GM12865 (cell line): ENCODE results near the gene GIPC3.
"Not testable (repeated sequence)": the region's sequence is repeated elsewhere in the genome, so short reads cannot be mapped to it uniquely, and the experiment has no call there.

Source experiments
- DNase-seq: peaks from one replicate; pipeline ENCODE4 v3.0.0; 2010; ENCODE audit warnings: low read depth
- H3K4me3 ChIP-seq: 2 replicates; pipeline ENCODE4 v1.5.1; 2011; ENCODE audit warnings: mild to moderate bottlenecking, low read depth, low read length, control low read depth
- TF ChIP-seq, protein P1 (sequence below): IDR thresholded peaks from 2 replicates; pipeline ENCODE4 v1.5.1; 2011; ENCODE audit warnings: low read length, control low read depth, low read depth, inconsistent platforms; ENCODE audit not compliant: insufficient read depth; ENCODE audit errors: missing control alignments

Gene GIPC3

DNA sequence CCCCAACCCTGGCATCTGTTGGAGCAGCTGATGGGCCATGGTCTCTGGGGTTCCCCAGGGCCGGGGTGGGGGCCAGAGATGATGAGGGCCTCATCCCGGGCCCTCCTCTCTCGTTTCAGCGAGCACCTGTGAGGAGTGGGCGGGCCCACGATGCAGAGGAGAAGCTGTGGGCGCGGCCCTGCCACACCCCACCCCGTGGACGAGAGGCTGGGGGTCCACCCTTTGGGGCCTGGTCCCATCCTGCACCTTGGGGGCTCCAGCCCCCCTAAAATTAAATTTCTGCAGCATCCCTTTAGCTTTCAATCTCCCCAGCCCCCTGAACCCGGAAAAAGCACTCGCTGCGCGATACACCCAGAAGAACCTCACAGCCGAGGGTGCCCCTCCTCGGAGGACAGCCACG is 6.9 kb upstream of the GIPC3 start:
- no peak for DNase-seq
- TF ChIP-seq, protein P1, sequence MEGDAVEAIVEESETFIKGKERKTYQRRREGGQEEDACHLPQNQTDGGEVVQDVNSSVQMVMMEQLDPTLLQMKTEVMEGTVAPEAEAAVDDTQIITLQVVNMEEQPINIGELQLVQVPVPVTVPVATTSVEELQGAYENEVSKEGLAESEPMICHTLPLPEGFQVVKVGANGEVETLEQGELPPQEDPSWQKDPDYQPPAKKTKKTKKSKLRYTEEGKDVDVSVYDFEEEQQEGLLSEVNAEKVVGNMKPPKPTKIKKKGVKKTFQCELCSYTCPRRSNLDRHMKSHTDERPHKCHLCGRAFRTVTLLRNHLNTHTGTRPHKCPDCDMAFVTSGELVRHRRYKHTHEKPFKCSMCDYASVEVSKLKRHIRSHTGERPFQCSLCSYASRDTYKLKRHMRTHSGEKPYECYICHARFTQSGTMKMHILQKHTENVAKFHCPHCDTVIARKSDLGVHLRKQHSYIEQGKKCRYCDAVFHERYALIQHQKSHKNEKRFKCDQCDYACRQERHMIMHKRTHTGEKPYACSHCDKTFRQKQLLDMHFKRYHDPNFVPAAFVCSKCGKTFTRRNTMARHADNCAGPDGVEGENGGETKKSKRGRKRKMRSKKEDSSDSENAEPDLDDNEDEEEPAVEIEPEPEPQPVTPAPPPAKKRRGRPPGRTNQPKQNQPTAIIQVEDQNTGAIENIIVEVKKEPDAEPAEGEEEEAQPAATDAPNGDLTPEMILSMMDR, result no peak
- H3K4me3 ChIP-seq, result no peak overlapping the region

DNA sequence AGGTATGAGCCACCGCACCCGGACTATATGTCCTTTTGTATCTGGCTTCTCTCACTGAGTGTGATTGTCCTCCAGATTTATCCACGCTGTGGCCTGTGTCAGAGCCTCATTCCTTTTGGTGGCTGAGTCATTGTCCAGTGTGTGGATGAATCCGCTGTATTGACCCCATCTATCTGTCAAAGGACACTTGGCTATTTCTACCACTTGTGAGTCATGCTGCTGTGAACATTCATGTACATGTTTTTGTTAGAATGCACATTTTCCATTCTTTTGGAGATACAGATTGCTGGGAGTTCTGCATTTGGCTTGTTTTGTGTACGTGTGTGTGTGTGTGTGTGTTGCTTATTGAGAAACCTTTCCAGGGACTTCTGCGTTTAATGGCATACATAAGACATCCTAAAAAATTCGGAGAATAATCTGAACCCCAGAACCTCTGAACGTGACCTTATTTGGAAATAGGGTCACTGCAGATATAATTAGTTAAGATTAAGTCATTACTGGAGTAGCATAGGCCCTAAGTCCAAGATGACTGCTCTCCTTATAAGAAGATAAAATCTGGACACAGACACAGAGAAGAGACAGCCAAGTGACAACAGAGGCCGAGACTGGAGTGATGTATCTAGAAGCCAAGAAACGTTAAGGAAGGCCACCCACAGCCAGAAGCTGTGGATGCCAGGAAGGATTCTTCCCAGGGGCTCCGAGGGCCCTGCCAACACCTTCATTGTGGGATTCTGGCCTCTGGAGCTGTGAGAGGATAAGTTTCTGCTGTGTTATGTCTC is 4.9 kb upstream of the GIPC3 start:
- TF ChIP-seq, protein P1, result no peak
- DNase-seq, result no peak
- no peak overlapping the region for H3K4me3 ChIP-seq

DNA sequence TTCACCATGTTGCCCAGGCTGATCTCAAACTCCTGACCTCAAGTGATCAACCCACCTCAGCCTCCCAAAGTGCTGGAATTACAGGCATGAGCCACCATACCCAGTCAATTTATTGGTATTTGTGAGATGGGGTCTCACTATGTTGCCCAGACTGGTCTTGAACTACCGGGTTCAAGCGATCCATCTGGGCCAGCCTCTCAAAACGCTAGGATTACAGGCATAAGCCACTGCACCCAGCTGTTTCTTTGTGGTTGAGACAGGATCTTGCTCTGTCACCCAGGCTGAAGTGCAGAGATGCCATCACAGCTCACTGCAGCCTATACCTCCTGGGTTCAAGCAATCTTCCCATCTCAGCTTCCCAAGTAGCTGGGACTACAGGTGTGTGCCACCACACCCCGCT is 3.5 kb upstream of the GIPC3 start:
- not testable (repeated sequence) for H3K4me3 ChIP-seq, DNase-seq

DNA sequence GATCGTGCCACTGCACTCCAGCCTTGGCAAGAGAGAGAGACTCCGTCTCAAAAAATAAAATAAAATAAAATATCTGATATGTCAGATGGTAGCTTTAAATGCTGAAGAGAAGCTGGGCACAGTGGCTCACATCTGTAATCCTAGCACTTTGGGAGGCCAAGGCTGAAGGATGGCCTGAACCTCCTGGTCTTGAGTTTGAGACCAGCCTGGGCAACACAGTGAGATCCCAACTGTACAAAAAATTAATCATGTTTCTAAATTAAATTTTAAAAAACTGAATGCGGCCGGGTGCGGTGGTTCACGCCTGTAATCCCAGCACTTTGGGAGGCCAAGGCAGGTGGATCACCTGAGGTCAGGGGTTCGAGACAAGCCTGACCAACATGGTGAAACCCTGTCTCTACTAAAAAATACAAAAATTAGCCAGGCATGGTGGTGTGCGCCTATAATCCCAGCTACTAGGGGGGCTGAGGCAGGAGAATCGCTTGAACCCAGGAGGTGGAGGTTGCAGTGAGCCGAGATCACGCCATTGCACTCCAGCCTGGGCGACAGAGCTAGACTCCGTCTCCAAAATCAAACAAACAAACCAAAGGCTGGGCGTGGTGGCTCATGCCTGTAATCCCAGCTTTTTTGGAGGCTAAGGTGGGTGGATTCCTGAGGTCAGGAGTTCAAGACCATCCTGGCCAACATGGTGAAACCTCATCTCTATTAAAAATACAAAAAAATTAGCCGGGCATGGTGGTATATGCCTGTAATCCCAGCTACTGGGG is 1.1 kb upstream of the GIPC3 start:
- DNase-seq, H3K4me3 ChIP-seq: not testable (repeated sequence)

DNA sequence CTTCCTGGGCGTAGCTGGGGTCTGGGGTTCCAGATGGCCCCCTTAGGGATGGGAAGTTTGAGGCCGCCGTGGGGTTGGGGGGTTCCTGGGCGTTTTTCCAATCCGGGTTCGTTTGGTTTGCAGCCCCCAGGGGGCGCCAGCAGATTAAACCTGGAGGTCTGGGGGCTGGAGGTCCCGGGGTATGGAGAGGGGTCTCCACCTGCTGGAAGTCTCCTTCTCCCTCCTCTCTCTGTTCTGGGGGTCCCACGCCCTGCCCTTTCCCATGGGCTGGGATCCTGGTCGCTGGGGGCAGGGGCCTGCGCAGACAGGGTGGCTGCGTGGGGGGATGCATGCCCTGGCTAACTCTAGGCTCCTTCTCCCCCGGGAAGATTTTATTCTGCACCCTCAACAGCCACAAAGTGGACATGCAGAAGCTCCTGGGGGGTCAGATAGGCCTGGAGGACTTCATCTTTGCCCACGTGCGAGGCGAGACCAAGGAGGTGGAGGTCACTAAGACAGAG is 899 bp downstream of the GIPC3 start:
- TF ChIP-seq, protein P1, result peak; percentile 49
- DNase-seq, result no peak
- H3K4me3 ChIP-seq, result no peak overlapping the region

DNA sequence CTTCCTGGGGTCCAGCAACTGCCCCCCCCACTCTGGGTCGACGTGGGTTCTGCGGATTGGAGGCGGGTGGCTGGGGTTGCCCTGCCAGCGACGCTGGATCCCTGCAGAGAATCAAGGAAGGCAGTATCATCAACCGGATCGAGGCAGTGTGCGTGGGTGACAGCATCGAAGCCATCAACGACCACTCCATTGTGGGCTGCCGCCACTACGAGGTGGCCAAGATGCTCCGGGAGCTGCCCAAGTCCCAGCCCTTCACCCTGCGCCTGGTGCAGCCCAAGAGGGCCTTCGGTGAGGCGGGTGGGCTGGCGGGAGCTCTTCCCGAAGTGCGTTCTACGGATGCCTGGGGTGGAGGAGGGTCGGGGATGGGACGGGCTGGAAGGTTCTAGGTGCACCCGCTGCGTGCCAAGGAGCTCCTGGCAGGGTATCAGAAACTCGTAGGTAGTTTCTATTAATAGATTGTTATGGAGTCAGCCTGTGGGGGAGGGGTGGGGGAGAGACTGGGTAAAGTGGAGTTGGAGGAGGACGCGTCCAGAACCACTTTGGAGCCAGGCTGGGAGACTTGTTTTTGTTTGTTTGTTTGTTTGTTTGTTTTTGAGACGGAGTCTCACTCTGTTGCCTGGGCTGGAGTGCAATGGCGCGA is 1.5 kb downstream of the GIPC3 start:
- DNase-seq, result no peak
- TF ChIP-seq, protein P1, result no peak
- no peak overlapping the region for H3K4me3 ChIP-seq

DNA sequence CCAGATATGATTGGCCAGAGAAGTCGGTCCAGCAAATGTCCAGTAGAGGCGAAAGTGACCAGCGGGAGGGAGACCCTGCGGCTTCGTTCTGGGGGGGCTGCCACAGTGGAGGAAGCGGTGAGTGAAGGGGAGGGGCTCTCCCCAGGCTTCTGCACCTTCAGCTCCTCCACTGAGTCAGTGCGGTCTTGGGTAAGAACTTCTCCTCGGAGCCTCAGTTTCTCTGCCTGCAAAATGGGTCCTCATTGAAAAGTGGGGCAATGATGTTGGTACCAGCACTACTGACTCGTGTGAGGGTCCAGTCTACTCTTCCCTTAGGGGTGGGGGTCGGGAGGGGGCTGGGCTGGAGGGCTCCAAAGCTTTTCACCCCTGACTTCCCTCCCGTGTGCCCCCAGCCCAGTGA is 4.2 kb downstream of the GIPC3 start:
- H3K4me3 ChIP-seq, result no peak overlapping the region
- TF ChIP-seq, protein P1, result no peak
- DNase-seq, result no peak
